SU-DHL-6 (cell line): Measurements from ENCODE around the gene MRPS5.

Source experiments
- H2AFZ ChIP-seq: fragments of 200-600 bp; sonication (generic); 2 replicates; pipeline ENCODE4 v1.6.1; 2014; ENCODE audit warnings: low read depth, mild to moderate bottlenecking, moderate library complexity, mixed read lengths, antibody characterized with exemption, low read length; ENCODE audit not compliant: severe bottlenecking
- H3F3A ChIP-seq: fragments of 200-600 bp; shearing (Covaris generic); 2 replicates; pipeline ENCODE4 v1.6.0; 2016; ENCODE audit warnings: antibody characterized with exemption, mild to moderate bottlenecking; ENCODE audit not compliant: insufficient read depth
- H3K27ac ChIP-seq: fragments of 200-600 bp; sonication (generic); 2 replicates; pipeline ENCODE4 v1.5.1; 2016; ENCODE audit warnings: low read depth, mild to moderate bottlenecking, low read length, moderate library complexity, mixed read lengths
- H3K27me3 ChIP-seq: fragments of 200-600 bp; sonication (generic), shearing (Covaris generic); 2 replicates; pipeline ENCODE4 v1.6.0; 2014; ENCODE audit warnings: mild to moderate bottlenecking, low read length
- H3K36me3 ChIP-seq: fragments of 200-600 bp; sonication (generic); 2 replicates; pipeline ENCODE4 v1.6.1; 2014; ENCODE audit warnings: mild to moderate bottlenecking, low read length, mixed read lengths
- H3K4me2 ChIP-seq: fragments of 300-600, 200-600 bp; shearing (Covaris generic), sonication (generic); 2 replicates; pipeline ENCODE4 v1.6.0; 2014; ENCODE audit warnings: low read length, low read depth, mild to moderate bottlenecking; ENCODE audit not compliant: poor library complexity, severe bottlenecking
- H3K4me3 ChIP-seq: fragments of 200-600 bp; sonication (generic); 2 replicates; pipeline ENCODE4 v1.5.1; 2014; ENCODE audit warnings: antibody characterized with exemption, low read length, mild to moderate bottlenecking, mixed read lengths; ENCODE audit not compliant: insufficient read depth, poor library complexity, severe bottlenecking
- H3K79me2 ChIP-seq: fragments of 200-600 bp; sonication (generic); 2 replicates; pipeline ENCODE4 v1.6.1; 2014; ENCODE audit warnings: mild to moderate bottlenecking, low read length, moderate library complexity; ENCODE audit not compliant: insufficient read depth
- H3K9ac ChIP-seq: fragments of 200-600 bp; sonication (generic); 2 replicates; pipeline ENCODE4 v1.7.0; 2014; ENCODE audit warnings: mild to moderate bottlenecking, low read length
- H3K9me2 ChIP-seq: fragments of 200-600 bp; sonication (generic); replicated peaks from 2 replicates; pipeline ENCODE4 v1.6.1; 2014; ENCODE audit warnings: low read length; ENCODE audit not compliant: insufficient read depth
- H3K9me3 ChIP-seq: fragments of 200-600 bp; sonication (generic); 2 replicates; pipeline ENCODE4 v1.6.1; 2014; ENCODE audit warnings: low read length, mixed read lengths; ENCODE audit not compliant: insufficient read depth
- H4K20me1 ChIP-seq: fragments of 200-600 bp; sonication (generic); 2 replicates; pipeline ENCODE4 v1.6.1; 2014; ENCODE audit warnings: low read depth, mild to moderate bottlenecking, antibody characterized with exemption, low read length, moderate library complexity, mixed read lengths
- CTCF ChIP-seq: fragments of 200-600 bp; sonication (generic); IDR thresholded peaks from one replicate; pipeline ENCODE4 v1.5.1; 2017; ENCODE audit warnings: antibody characterized with exemption, mild to moderate bottlenecking, low read length, moderate library complexity; ENCODE audit not compliant: insufficient read depth, poor library complexity, severe bottlenecking
- EZH2phosphoT487 ChIP-seq: fragments of 200-600 bp; sonication (generic), shearing (Covaris generic); conservative IDR thresholded peaks from 2 replicates; pipeline ENCODE4 v1.6.1; 2018; ENCODE audit warnings: mild to moderate bottlenecking, antibody characterized with exemption, low read length, moderate library complexity, mixed read lengths

Gene MRPS5

GRCh38 chr2:95121407-95122196 lies at the start of gene MRPS5:
MRPS5 (minus strand) TSS chr2:95121808; CDS start chr2:95121791, 17 bp downstream.
- Histone ChIP-seq H3K79me2 (peaks cover 39% of the 10 kb centered on the region), H3K4me2 (peak within 1 kb of the TSS; percentile 64), H4K20me1 (no peaks in the 10 kb centered on the region), H3K36me3 (no peaks in the 10 kb centered on the region), H2AFZ (peak within 1 kb of the TSS; percentile 76), H3K9me2 (no peaks in the 10 kb centered on the region), H3K9ac (peak within 1 kb of the TSS; percentile 86), H3F3A (no peaks in the 10 kb centered on the region), H3K9me3 (no peaks in the 10 kb centered on the region), H3K4me3 (peak within 1 kb of the TSS; percentile 70), H3K27ac (peak within 1 kb of the TSS; percentile 65), H3K27me3 (no peaks in the 10 kb centered on the region)
- no peak for TF ChIP-seq CTCF
- no peak for TF ChIP-seq EZH2phosphoT487

DNA sequence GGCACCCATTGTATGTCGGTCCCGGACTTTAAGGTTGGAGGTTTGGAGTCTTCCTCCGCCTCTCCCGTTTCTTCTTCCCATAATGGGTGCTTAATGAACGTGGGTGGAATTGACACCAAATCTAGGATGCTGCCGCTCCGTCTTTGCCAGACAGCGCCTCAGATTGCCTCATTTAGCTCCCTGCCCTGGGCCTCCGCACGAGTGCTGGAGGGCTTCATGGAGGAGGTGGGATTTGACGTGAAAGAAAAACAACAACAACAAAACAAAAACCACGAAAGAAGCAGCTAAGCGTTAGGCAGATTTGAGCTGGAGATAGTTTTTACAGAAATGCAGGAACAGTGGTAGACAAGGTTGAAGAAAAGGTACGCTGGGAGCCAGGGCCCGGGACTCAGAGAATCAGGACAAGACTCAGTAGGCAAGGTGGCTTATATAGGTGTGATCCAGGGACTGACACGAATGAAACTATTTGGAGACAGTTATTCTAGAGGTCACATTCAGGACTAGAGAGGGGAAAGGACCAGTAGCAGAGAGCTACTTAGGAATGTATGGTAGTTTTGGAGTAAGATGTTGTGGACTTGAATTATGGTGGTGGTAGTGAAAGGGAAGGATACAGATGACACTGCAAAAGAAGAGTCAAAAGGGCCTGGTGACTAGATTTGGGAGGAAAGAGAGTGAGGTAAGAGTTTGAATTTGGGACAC lies 44.6 kb upstream of the MRPS5 start:
- Histone ChIP-seq H4K20me1 (no peaks in the 10 kb centered on the region; the same call in 1 of the 2 replicates), H3K27me3 (no peaks in the 10 kb centered on the region), H3K9ac (peak overlapping the region; percentile 72), H3K9me2 (no peaks in the 10 kb centered on the region), H3K4me3 (peak overlapping the region; percentile 69), H3K27ac (no peak overlapping the region), H3K79me2 (peaks cover 19% of the 10 kb centered on the region), H3K36me3 (no peaks in the 10 kb centered on the region), H3K9me3 (no peaks in the 10 kb centered on the region), H3K4me2 (peak overlapping the region; percentile 66), H3F3A (peaks cover 4% of the 10 kb centered on the region; the same call in 1 of the 2 replicates), H2AFZ (peak overlapping the region; percentile 79)
- no peak for TF ChIP-seq EZH2phosphoT487
- no peak for TF ChIP-seq CTCF

DNA sequence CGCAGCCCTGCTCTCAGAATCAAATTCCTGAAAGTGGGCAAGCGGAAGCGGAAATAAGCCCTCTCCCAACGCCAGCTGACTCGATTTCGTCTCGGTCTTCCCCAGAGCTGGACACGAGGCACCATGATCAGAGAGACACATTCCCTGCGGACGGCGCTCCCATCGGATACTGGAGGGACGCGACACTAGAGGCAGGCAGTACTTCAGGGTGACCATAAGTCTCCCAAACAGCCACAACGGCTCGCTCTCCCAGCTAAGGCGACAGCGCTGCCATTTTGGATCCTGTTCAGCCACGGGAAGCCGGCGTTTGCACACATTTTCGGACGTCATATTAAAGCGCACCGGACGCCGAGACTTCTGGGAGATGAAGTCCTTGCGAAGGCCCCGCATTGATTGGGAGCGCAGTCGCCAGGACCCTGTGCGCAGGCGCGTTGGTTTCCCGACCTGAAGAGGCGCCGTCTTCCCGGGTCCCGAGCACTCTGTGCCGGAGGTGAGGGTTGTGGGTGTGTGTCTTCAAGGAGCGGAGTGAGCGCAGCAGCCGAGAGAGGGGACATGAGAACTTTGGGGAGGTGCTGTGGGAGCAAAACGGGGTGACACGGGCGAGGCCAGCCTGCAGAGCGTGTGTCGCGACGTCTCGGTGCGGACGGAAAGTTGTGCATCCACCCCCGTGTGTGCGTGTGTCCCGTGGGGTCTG lies 43.9 kb upstream of the MRPS5 start, which contains the start of gene ZNF2:
ZNF2 (plus strand) TSS at position 439 of the 694 bp plus-strand sequence. CDS start 10,418 bp downstream, outside the sequence.
- H3K4me3 ChIP-seq = peak within 1 kb of the TSS; percentile 69
- no peaks in the 10 kb centered on the region; the same call in 1 of the 2 replicates for H4K20me1 ChIP-seq
- H3K79me2 ChIP-seq = peaks cover 19% of the 10 kb centered on the region
- no peaks in the 10 kb centered on the region for H3K9me3 ChIP-seq
- peak within 1 kb of the TSS; percentile 72 for H3K9ac ChIP-seq
- peak within 1 kb of the TSS; percentile 8; the same call in 1 of the 2 replicates for H3K27ac ChIP-seq
- H3K4me2 ChIP-seq = peak within 1 kb of the TSS; percentile 92
- H2AFZ ChIP-seq = peak within 1 kb of the TSS; percentile 79
- H3K27me3 ChIP-seq = no peaks in the 10 kb centered on the region
- H3F3A ChIP-seq = peaks cover 4% of the 10 kb centered on the region; the same call in 1 of the 2 replicates
- TF ChIP-seq CTCF (no peak), EZH2phosphoT487 (no peak)
- no peaks in the 10 kb centered on the region for H3K9me2 ChIP-seq
- no peaks in the 10 kb centered on the region for H3K36me3 ChIP-seq
